Ramos (cell line): ENCODE data around the gene BABAM2.
"Not testable (repeated sequence)": the region's sequence is repeated elsewhere in the genome, so short reads cannot be mapped to it uniquely, and the experiment has no call there.

Experiments
- in situ Hi-C: fragments of 300-500 bp; cut with MboI; formaldehyde crosslinking; loops from one replicate; pipeline ENCODE4 v1.14.3; 2022; ENCODE audit warnings: low sequenced_read_pairs; ENCODE audit not compliant: unreplicated experiment

BABAM2 gene

GRCh38 chr2:28095622-28096021, 205.1 kb downstream of the BABAM2 start:
- in situ Hi-C loops: no loop called here

DNA sequence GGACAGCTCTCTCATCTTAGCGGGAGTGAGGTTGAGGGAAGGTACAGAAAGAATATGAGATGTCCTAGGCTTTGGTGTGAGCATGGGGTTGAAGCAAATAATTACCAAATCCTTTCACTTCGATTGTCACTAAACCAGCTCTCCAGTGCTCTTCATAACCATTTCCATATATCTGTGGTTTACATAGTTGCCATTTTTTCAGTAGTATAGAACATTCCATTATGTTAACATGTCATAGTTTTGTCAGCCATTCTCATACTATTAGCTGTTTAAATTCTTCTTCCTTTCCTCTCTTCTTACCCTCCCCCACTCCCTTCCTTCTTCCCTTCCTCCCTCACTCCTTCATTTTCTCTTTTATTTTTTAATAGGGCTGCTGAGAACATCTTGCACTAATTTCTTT, 205.9 kb downstream of the BABAM2 start:
- in situ Hi-C loops: no loop called here

DNA sequence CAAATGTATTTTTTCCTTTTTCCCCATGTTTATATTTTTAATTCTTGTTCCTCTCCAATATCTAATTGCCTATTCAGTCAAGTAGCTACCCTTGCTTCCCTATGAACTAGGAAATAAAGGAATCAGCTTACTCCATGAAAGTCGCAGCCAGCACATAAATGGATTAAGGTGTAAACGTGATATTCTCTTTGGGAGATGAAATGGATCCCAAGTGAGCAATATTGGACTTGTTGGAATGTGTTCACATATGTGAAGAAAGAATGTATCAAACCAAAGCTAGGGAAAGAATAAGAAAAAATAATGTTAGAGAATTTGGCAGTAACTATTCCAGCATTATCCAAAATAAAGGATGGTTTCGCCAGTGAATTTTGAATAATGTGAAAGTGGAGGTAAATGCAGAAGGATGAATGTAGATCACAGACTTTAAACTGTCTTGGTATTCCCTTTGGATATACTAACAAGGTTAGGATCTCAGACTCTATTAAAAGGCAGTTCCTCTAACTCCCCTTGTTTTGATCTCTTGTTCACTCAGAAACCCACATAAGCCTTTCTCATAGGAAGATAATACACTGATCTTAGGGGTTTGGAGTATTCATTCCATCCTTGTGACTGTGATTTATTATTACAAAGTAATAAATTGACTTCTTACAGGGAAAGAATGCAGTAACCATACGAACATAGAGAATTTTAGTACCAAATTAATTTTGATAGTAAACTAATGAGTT, 208.1 kb downstream of the BABAM2 start:
- in situ Hi-C loops: no loop called here

DNA sequence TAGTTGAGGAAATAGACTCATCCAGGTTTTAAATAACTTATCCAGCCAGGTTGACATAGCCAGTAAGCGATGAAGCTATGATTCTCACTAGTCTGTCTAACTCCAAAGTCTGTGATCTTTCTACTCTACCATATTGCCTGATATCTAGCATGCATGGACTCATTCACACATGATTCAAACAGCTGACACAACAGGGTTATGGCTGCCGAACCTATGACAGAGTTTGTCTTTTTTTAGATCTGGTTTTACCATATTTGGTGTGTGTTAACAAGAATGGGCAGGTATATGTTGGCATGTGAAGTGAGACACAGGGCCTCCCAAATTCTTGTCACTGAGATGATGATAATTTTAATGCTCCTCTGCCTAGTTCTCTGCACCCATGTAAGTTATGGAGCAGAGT, 210.6 kb downstream of the BABAM2 start:
- in situ Hi-C loops: no loop called here

DNA sequence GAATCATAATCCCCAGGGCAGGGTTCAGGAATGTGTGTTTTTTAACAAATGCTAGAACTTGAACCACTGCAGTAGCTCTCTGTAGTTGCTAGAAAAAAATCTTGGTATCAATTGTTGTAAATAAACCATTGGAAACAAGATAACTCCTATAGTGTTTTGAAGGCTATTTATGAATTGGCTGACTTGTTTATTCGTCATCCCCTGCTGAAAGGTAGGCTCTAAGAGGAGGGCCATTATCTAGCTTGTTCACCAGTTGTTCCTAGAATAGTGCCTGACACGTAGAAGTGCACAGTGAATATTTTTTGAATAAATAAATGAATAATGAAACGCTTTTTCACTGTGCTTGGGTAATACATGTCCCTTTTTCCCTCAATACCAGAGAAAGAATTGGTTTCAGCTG, 211.4 kb downstream of the BABAM2 start:
- in situ Hi-C loops: no loop called here

GRCh38 chr2:28102455-28102874, 211.9 kb downstream of the BABAM2 start:
- in situ Hi-C loops: no loop called here

DNA sequence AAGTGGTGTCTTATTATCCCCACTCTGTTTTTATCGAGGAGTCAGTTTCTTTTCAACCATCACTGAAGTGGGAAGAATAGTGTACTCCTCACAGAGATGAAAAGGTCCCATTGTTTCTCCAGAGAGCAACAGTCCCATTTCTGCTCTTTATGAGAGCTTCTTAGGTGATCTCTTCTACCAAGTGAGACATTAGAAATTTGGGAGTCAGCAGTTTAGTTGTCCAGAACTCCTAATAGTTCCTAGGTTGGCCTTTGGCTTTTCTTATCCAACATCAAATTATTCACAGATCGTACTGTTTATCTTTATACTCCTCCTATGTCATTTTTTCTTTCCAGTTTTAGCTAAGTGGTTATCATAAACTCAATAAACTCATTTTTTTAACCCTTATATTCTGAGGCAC, 213.1 kb downstream of the BABAM2 start:
- in situ Hi-C loops: no loop called here

- in situ Hi-C loops: no loop called here
Measured at GRCh38 chr2:28108143-28108542, 217.6 kb downstream of the BABAM2 start.

DNA sequence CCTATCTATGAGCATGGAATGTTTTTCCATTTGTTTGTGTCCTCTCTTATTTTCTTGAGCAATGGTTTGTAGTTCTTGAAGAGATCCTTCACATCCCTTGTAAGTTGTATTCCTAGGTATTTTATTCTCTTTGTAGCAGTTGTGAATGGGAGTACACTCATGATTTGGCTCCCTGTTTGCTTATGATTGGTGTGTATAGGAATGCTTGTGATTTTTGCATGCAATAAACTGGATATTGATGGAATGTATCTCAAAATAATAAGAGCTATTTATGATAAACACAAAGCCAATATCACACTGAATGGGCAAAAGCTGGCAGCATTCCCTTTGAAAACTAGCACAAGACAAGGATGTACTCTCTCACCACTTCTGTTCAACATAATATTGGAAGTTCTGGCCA, 223.2 kb downstream of the BABAM2 start:
- in situ Hi-C loops: not testable (repeated sequence)

DNA sequence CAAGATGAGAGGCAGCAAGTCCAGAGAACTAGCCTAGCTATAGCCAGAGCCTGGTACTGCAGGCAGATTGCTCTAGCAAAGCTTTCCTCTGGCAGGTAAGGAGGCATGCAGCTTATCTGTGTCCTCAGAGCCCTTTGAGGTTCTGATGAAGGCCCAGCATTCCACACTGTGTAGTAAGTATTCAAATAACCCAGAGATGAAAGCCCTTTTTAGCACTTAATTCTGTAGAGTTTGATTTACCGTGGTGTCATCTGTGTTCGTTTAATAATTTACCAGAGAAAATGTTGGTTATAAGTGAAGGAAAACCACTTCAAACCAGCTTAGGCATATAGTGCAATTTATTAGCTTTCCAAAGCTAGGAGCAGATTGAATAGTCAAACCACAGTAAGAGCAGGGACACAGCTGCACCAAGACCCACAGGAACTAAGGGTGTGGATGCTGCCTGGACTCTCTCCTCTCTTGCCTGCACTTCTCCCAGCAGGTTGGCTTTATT, 226.6 kb downstream of the BABAM2 start:
- in situ Hi-C loops: no loop called here

DNA sequence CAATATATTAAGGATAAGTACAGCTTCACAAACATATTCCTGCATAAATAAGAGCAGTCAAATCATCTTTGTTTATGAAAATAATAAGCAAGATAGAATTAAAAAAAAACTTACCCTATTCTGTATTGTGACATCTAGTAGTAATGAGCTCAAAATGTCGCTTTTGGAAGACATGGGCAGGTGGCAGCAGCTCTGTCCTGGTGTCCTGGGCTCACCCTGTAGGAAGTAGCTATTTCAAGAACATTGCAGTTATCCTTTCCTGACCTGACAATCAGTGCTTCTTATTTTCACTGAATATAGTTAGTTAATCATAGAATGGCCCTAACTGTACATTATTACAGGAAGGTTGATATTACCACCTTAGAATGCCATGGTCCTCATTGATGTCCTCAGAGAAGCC, 229.1 kb downstream of the BABAM2 start:
- in situ Hi-C loops: no loop called here

DNA sequence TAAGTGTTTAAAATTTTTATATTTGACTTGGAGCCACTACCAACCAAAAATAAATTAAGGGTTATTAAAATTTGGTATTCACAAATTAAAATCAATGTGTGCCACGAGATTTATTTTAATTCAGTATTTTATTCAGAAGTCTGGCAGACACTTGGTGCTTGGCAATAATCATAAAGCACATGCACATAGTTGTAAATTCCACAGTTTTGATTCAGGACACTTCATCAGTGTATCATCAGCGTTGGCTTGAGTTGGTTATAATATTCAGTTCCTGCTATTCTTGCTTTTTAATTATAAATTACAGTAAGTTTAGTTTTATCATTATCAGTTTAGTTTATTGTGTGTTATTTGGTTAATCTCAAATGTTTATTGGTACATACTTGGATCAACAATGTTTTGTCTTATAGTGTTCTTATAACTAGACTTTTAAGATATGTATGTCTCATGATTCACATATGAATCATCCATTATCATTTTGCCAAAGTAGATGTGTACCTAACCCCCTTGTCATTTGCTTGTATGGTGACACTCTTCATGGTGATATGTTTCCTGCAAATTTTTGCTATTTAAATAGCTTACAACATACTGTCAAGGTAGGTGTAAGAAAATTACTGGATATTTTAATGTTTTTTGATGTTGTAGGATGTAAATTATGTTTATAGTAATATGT, 237.9 kb downstream of the BABAM2 start:
- in situ Hi-C loops: no loop called here

DNA sequence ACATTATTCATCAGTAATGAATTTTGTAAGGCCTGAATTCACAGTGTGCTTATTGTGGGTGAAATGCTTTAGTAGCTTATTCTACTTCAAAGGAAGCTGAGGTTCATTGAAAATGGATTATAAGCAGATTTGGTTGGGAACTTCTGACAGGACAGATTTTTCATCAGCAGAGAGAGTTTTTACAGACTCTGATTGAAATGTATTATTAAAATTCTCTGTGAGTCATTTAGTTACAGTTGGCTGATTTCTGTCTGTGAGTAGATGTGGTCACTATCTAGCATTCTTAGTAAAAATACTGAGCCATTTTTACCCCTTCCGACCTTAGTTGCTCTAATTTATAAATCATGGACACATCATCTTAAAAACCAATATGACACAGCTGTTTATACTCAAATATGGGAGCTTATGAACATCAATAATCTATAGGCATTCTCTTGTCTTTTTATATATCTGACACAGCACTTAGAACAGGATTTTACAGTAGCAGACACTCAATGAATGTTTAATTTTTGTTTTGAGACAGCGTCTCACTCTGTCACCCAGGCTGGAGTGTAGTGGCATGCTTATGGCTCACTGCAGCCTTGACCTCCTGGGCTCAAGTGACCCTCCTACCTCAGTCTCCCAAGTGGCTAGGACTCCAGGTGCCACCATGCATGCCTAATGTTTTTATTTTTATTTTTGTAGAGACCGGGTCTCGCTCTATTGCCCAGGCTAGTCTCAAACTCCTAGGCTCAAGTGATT, 239.6 kb downstream of the BABAM2 start:
- in situ Hi-C loops: no loop called here

DNA sequence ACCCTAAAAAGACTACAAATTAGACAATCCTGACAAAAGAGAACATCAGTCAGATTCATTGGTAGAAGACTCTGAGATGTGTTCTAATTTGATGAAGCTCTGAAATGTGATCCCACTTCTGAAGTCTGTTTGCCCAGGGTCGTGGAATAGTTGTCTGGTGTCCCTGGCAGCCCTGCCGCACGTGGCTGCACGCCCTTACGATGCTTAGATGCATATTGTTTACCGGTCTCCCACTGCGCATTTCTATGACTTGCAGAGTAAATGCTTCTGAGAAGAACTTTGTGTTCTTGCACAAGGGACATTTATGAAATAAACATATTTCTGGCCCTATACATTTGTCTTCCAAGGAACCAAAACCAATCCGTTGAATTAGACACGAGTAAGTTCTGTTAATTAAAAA, 243.2 kb downstream of the BABAM2 start:
- in situ Hi-C loops: no loop called here

DNA sequence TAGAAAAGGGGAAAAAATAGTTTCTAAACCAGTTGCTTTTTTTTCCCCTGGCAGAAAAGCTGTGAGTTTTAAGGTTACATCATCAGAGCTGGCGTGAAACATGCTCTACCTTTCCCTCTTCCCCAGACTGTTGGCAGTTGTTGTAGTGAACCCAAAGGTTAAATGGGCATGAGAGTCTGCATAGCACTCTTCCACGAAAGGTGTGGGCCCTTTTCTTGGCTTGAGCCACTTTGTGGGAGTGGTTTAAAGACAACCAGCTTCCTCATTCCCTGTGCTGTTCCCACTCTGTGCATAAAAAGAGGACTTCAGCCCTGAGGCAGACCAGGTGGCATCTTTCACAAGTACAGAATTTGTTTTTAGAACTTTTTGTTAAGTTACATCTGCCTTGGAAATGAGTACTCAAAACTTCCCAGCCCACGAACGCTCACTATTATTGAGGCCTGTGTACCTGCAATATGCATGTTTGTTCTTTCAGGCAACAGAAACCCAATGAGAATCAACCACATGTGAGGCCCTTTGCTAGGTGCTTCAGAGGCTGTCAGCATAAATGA, 243.8 kb downstream of the BABAM2 start:
- in situ Hi-C loops: no loop called here

GRCh38 chr2:28134857-28135256, 244.3 kb downstream of the BABAM2 start:
- in situ Hi-C loops: no loop called here

GRCh38 chr2:28135324-28135723, 244.8 kb downstream of the BABAM2 start:
- in situ Hi-C loops: no loop called here

GRCh38 chr2:28135799-28136198, 245.3 kb downstream of the BABAM2 start:
- in situ Hi-C loops: no loop called here

GRCh38 chr2:28136556-28136955, 246.0 kb downstream of the BABAM2 start:
- in situ Hi-C loops: no loop called here

GRCh38 chr2:28137221-28137620, 246.7 kb downstream of the BABAM2 start:
- in situ Hi-C loops: no loop called here

GRCh38 chr2:28142386-28142785, 251.9 kb downstream of the BABAM2 start:
- in situ Hi-C loops: no loop called here
